ENCODE results near the gene NMUR2. TPM values are rescaled to one million over a fixed set of nuclear protein-coding genes. Genes with fewer than 3 reads are reported as not detected.

Gene NMUR2
- total RNA-seq, 2 donors from 2014 or later: not detected

- no peaks in the 10 kb centered on the region for H3K9me3 ChIP-seq
- no peaks in the 10 kb centered on the region for H3K36me3 ChIP-seq
- no peaks in the 10 kb centered on the region for H3K4me1 ChIP-seq
- peak overlapping the region in 1 of 2 donors; percentile 44 for H3K27ac ChIP-seq
- DNase-seq (ENCODE audit: low spot score): no peak
- no peaks in the 10 kb centered on the region for H3K27me3 ChIP-seq
- no peak for TF ChIP-seq CTCF (IDR thresholded peaks at IDR 0.05)
- no peak overlapping the region for H3K4me3 ChIP-seq
Observed at GRCh38 chr5:152380415-152381123, 24.5 kb downstream of the NMUR2 start.

- H3K27me3 ChIP-seq: no peaks in the 10 kb centered on the region
- TF ChIP-seq CTCF (IDR thresholded peaks at IDR 0.05): peak in 1 of 2 donors; percentile 33
- no peak for DNase-seq (ENCODE audit: low spot score)
- H3K4me1 ChIP-seq: no peaks in the 10 kb centered on the region
- no peak overlapping the region for H3K27ac ChIP-seq
- no peaks in the 10 kb centered on the region for H3K9me3 ChIP-seq
- no peak overlapping the region for H3K4me3 ChIP-seq
- no peaks in the 10 kb centered on the region for H3K36me3 ChIP-seq
Observed at GRCh38 chr5:152379331-152379730, 25.7 kb downstream of the NMUR2 start.

- no peak for TF ChIP-seq CTCF (IDR thresholded peaks at IDR 0.05)
- H3K4me3 ChIP-seq: no peak overlapping the region
Observed at GRCh38 chr5:152378730-152379129, 26.3 kb downstream of the NMUR2 start.

GRCh38 chr5:152376886-152377285 is 28.2 kb downstream of the NMUR2 start:
- no peak for TF ChIP-seq CTCF (IDR thresholded peaks at IDR 0.05)
- no peak for DNase-seq (ENCODE audit: low spot score)
- no peaks in the 10 kb centered on the region for H3K9me3 ChIP-seq
- H3K36me3 ChIP-seq: no peaks in the 10 kb centered on the region
- no peaks in the 10 kb centered on the region for H3K4me1 ChIP-seq
- no peaks in the 10 kb centered on the region for H3K27me3 ChIP-seq
- H3K27ac ChIP-seq: no peak overlapping the region
- H3K4me3 ChIP-seq: no peak overlapping the region

More at GRCh38 chr5:152378730-152379129, 26.3 kb downstream of the NMUR2 start:
- Histone ChIP-seq H3K36me3 (no peaks in the 10 kb centered on the region), H3K9me3 (no peaks in the 10 kb centered on the region), H3K27ac (no peak overlapping the region), H3K27me3 (no peaks in the 10 kb centered on the region), H3K4me1 (no peaks in the 10 kb centered on the region)
- DNase-seq (ENCODE audit: low spot score): no peak

DNA sequence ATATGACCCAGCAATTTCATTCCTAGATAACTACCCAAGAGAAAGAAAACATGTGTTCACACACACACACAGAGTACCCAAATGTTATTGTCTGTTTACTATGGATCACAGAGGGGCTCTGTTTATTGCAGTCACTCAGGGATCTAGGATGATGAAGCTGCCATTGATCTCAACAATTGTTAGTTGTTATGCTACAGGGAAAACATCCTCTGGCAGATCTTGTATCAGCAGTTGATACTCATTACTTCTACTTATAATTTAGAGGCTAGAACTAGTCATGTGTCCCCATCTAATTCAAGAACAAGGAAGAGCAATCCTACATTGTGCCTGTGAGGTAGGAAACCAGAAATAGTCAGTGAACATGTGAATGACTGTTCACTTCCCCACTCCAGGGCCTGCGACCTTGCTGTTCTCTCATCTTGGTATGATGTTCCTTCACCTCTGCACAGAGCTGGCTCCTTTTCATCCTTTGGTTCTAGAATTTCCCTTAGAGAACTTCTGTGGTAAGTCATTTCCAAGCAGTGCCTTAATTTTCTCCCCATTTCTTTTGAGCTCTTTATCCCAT is 30.3 kb downstream of the NMUR2 start:
- H3K9me3 ChIP-seq: no peaks in the 10 kb centered on the region
- H3K27me3 ChIP-seq: no peaks in the 10 kb centered on the region
- DNase-seq (ENCODE audit: low spot score): no peak
- no peak overlapping the region for H3K4me3 ChIP-seq
- no peak overlapping the region for H3K27ac ChIP-seq
- no peaks in the 10 kb centered on the region for H3K36me3 ChIP-seq
- TF ChIP-seq CTCF (IDR thresholded peaks at IDR 0.05): no peak
- H3K4me1 ChIP-seq: no peaks in the 10 kb centered on the region

All from right atrium auricular region (tissue), 2 donors.